HG02970 (cell line): ENCODE results near the gene C2orf92.

Source experiments
- ATAC-seq: cut with Tn5 transposase; IDR thresholded peaks from one replicate; pipeline ENCODE4 v1.9.1; 2021; ENCODE audit warnings: mild to moderate bottlenecking, moderate library complexity, moderate number of reproducible peaks; ENCODE audit not compliant: unreplicated experiment, low FRiP score

C2orf92 gene

DNA sequence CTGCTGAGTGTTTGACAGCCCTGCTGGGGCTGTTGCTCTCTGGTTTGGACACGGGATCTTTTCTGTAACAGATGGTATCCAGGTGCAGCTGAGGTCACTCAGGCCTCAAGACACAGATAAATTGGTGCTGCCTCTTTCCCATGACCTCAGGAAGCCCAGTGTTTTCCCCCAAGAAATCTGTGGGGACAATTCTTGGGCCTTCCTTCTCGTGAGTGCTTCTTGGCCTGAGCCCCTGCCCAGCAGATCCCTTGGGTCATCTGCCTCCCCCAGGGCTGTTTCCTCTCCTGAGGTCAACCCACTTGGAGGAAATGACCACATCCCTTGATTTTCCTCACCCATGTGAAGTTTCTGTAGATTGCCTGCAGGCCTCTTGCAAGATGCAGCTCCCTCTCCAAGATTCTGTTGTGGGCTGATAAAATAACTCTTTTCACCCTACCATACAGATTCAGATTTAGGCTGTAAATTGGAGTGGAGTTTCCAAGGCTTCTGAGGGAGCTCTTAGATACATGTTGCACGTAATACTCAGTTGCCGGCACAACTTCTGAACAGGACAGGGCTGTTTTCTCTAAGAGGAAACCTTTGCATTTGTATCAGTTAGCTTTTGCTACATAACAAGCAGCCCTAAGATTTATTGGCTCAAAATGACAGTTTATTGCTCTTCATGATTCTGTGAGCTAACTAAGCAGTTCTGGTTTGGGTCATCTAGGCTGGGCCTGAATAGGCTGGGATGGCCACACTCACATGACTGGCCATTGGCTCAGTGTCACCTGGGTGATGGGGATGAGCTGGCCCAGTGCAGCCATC lies 57.0 kb downstream of the C2orf92 start:
- no peak for ATAC-seq

DNA sequence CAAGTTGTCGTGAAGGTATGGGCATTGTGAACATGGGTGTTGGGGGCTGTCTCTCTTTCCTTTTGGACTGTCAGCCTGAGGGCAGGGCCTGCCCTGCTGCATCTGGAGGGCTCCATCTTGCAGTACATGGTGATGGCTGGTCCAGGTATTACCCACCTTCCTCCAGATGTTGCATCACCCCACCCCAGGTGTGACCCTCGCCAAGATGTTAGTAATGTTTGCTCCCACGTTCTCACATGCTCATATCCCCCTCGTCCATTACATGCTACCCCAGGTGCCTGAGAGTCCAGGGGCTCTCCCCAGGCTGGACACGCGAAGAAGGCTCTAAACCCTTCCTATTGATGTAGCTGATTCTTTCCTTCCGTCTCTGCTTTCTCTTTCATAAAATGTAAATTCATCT lies 57.8 kb downstream of the C2orf92 start:
- no peak for ATAC-seq

DNA sequence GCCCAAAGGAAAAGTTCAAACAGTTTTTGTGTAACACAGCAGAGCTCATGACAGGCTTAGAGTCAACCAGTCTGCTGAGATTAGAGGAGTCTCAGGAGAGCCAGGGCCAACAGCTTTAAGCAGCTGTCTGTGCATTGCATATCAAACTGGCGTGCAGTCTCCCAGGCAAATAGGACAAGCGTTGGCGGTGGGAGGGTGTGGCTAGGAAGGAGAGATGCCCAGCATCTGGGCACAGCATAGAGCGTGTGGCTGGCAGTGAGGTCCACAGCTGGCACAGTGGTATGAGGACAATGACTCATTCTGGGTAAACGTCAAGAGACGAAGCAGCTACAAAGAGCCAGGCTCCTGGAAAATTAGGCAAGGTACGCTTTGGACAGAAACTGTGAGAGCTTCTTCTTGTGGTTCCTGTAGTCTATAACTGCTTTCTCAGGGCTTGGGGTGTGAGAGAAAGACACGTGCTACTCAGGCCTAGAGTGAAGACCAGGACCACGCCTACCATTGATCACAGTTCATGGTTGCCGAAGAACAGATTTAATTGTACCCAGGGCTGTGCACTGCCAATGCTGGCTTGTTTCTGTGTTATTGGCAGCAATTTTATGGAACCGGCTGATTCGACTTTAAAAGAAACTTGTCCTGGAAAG lies 58.7 kb downstream of the C2orf92 start:
- ATAC-seq, result no peak

DNA sequence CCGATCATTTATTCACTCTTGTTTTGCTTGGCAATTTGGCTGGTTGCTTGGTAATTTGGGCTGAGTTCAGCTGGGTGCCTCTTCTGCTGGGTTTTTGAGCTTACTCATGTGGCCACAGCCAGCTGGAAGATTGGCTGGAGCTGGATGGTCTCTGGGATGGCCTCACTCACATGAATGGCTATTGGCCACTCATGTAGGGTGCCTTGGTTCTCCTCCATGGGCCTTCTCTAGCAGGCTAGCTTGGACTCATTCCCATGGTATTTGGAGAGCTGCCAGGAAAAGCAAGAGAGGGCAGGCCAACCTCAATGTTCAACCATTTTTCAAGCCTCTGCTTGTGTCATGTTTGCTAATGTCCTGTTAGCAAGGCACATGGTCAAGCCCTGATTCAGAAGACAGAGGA lies 60.7 kb downstream of the C2orf92 start:
- ATAC-seq, result no peak

DNA sequence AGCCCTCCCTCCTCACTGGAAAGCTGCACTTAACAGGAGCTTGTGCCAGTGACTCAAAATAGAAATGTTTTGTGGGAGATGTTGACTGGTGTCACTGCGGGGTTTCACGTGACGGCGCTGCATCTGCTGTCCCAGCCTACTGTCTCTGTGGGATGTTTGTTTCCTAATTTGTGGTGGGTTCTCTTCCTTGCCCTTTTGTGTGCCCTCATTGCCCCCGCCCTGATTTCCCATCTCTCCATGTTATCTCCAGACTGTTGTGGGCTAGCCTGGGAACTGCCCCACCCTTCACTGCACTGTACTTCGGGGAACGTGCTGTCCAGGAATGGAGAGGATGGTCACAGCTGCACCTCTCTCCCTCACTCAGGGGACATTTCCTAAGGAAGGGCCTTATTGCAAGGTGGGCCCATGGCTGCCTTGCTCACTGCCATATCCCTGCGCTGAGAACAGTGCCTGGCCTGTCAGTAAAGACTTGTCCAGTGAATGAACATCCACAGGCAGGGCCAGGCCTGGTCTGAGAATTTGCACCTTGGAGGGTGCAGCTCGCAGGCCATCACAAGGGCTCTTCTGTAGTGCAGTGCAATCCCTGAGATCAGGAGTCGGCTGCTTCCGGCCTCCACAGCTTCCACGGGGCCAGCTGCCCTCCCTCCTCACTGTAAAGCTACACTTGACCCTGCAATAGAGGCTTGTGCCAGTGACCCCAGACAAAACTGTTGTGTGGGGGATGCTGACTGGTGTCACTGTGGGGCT lies 61.9 kb downstream of the C2orf92 start:
- no peak for ATAC-seq

DNA sequence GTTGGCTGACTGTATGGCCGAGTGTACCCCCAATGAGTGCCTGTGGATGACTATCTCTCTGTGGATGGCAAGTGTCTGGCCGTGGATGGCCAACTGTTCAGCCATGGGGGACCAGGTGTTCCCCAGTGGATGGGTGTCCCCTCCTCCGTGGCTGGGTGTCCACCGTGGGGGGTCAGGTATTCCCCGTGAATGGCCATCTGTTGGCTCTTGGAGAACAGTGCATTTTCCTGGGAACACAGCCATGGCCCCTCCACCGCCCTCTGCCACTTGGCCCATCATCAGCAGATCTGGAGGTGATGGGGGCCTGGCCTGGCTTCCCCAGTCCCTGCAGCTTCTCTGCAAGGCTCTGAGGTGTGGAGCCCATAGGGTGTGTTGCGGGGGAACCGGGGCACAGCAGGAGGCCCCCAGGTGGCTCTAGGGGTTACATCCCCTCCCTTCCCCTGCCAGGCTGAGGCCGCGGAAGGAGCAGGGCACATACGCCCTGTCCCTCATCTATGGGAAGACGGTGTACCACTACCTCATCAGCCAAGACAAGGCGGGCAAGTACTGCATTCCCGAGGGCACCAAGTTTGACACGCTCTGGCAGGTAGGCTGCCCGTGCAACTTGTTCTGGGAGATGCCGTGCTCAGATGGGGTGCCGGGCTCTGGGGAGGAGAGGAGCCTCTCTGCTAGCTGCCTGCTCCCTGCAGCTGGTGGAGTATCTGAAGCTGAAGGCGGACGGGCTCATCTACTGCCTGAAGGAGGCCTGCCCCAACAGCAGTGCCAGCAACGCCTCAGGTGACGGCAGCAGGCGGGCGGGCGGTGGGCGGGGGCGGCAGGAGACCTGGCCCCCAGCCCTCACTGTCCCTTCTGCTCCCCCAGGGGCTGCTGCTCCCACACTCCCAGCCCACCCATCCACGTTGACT lies 63.2 kb downstream of the C2orf92 start:
- ATAC-seq, result no peak

DNA sequence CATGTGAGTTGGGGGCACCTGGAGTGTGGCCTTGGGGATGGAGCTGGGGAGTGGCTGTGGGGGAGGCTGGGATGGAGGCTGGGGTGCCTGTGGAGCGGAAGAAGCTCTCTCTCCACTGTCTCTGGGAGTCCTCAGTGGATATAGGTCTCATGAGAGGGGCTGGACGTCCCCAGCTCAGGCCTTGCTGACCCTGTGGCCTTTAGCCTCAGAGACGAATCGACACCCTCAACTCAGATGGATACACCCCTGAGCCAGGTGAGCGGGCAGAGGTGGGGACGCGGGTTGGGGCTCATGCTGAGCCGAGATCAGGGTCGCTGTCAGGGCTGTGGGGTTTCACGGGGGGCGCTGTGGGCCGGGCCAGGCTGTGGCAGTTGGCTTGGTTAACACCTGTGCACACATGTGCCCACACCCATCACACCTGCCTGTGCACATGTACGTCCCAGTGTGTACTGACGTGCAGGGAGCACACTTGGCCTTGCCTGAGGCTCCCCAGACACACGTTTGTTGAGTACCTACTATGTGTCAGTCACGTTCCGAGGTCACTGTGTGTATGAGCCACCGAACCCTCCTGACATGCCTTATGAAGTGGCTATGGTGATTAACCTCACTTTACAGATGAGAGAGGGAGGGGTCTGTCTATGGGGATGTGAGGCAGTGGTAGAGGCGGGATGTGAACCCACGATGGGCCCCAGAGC lies 64.0 kb downstream of the C2orf92 start:
- no peak for ATAC-seq

DNA sequence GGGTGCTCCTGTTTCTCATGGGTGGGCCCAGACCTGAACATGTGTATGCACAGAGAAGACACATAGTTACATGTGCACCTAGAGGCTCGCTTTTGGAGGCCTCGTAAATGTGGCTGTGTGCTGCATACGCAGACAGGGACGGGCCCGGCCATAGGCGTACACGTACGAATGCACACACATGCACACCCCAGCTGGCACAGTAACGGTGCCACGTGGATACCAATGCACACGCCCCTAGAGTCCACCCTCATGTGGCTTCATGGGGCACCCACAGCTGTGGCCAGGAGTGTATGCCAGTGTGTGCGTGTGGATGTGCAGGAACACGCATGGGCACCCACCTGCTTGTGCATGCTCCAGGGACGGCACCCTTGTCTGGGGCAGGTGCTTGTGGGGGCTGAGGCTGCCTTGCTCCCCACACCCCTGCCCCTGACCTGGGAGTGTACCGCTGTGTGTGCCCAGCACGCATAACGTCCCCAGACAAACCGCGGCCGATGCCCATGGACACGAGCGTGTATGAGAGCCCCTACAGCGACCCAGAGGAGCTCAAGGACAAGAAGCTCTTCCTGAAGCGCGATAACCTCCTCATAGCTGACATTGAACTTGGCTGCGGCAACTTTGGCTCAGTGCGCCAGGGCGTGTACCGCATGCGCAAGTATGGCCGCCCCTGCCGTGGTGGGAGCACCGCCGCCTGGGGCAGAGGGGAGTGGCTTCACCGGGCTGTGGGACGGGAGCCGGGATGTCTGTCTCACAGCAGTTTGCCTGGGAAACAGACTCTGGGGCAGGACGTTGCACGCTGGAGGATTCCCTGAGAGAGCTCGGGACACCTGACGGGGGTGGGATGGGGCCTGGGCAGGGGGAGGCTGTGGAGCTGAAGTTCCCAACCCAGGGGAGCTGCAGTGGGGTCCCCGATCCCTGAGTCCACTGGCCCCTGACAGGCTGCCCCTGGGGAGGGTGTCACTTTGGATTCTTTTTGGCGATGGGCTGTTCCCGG lies 64.8 kb downstream of the C2orf92 start:
- no peak for ATAC-seq

DNA sequence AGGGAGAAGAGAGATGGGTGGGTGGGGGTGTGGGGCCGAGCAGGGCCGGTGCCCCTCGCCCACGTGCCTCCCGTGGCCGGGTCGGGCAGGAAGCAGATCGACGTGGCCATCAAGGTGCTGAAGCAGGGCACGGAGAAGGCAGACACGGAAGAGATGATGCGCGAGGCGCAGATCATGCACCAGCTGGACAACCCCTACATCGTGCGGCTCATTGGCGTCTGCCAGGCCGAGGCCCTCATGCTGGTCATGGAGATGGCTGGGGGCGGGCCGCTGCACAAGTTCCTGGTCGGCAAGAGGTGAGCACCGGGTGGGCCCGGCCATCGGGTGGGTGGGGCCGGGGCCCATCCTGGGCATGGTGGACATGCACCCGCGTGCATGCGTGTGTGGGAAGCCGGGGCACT lies 65.6 kb downstream of the C2orf92 start:
- ATAC-seq, result no peak

DNA sequence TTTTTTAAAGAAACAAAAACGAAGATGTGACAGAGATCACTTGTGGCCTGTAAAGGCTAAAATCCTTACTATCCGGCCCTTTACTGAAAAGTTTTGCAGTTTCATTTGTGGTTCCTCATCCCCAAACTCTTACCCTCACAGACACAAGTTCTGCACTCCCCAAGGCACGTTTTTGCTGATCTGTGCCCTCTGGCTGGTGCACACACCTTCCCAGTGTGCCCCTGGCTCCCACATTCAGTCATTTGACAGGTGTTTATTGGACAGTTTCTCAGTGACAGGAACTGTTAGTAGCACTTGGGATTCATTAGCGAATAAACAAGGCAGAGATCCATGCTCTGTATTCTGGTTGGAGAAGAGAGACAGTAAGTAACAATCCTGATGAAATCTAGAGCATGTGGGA lies 66.7 kb downstream of the C2orf92 start:
- ATAC-seq, result no peak

DNA sequence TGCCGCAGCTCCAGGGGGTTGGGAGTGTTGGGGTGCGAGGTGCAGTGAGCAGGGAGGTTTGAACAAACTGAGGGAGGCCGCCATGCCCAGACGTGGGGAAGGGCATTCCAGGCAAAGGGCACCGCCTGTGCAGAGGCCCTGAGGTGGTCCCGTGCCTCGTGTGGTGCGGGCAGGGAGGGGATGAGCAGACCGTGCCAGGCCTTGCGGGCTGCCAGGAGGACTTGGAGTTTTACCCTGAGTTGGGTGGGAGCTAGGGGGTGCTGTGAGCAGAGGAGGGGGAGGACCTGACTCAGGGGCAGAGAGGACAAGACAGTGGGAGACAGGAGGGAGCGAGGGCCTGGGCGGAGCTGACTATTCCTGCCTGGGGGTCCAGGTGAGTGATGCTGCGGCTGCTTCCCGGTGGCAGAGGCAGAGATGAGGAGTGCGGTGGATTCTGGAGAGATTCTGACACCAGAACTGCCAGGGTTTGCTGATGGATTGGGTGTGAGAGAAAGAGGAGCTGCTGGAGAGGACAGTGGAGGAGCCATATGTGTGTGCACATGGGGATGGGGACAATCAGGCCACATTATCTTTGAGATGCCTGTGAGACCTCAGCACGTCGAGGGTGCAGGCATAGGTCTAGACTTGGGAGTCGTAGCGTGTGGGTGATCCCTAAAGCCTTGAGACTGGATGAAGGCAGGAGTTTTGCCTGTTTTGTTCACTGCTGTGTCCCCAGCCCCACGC lies 67.3 kb downstream of the C2orf92 start:
- no peak for ATAC-seq

DNA sequence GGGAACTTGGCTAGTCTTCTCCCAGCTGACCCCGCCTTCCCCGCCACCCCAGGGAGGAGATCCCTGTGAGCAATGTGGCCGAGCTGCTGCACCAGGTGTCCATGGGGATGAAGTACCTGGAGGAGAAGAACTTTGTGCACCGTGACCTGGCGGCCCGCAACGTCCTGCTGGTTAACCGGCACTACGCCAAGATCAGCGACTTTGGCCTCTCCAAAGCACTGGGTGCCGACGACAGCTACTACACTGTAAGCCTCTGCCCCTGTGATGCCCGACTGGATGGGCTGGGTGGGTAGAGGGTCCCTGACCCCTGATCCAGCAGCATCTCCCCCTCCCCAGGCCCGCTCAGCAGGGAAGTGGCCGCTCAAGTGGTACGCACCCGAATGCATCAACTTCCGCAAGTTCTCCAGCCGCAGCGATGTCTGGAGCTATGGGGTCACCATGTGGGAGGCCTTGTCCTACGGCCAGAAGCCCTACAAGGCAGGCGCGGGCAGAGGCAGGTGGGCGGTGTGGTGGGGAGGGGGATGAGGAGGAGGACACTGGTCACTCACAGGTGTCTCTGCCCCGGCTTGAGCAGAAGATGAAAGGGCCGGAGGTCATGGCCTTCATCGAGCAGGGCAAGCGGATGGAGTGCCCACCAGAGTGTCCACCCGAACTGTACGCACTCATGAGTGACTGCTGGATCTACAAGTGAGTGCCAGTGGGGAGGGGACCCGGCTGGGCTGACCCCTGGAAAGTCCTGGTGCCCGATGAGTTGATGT lies 68.1 kb downstream of the C2orf92 start:
- ATAC-seq, result no peak

DNA sequence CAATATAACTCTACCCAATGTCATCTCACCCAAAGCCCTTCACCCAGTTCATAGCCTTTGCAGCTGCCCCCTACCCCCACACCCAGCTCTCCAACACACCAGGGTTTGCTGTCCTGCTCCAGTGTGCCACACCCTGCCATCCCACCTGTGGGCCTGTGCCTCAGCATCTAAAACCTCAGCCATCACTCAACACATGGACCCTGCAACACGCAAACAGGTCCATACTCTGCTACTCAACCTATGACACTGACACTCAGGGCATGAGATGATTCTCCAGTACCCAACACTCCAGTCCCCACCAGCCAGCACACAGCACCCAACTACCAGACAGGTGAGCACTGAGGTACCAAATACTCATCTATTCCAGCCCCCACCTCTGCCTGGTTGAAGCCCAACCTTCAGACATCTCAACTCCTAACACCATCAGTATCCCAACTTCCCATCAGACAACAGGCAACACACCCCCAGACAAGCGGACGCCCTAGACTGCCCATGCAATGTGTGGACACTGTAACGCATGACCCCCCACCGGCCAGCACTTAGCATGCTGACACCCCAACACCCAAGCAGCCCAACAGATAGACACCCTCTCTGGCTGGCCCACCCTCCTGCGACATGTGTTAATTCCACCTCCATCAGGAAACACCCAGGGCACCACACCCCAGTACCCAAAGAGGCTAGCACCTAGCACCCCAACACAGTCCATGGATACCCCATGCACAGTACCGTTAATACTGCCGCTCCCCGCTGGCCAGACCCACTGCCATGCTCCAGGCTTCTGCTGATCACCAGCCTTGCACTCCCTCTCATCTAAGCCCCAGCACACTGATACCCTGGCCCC lies 68.9 kb downstream of the C2orf92 start:
- ATAC-seq, result no peak

DNA sequence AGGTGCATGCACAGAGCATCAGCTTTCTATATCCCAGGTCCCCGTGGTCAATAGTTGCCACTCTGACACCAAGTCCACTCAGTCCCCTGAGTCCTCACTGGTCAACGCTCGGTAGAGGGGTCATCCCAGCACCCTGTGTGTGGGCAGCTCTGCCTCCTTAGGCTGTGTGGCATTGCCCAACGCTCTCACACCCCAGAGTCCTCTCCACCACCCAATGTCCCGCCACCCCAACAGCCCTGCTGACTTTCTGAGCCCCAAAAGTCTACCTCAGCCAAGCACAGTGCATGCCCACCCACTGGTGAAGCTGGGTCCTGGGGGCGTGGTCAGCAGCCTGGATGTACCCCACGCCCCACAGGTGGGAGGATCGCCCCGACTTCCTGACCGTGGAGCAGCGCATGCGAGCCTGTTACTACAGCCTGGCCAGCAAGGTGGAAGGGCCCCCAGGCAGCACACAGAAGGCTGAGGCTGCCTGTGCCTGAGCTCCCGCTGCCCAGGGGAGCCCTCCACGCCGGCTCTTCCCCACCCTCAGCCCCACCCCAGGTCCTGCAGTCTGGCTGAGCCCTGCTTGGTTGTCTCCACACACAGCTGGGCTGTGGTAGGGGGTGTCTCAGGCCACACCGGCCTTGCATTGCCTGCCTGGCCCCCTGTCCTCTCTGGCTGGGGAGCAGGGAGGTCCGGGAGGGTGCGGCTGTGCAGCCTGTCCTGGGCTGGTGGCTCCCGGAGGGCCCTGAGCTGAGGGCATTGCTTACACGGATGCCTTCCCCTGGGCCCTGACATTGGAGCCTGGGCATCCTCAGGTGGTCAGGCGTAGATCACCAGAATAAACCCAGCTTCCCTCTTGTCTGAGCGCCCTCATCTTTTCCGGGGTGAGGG lies 69.7 kb downstream of the C2orf92 start:
- ATAC-seq, result no peak

DNA sequence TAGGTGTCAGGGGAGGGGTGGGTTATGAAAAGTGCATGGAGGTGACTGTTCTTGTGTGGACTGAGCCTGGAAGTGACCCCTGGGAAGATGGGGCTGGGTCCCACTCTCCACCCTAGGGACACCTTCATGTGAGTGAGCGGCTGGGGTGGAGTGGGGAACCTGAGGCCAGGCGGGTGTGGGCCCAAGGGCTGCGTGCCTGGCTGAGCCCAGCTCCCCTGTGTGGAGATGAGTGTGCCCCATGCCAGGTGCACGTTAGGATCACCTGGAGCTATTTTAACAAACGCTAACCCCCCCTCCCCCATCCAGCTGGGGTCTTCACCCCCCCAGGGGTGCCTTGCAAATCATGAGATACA lies 70.4 kb downstream of the C2orf92 start:
- no peak for ATAC-seq
